K562 (cell line): Measurements from ENCODE around the gene ANKS1B. TPM values are rescaled to one million over a fixed set of nuclear protein-coding genes. Genes with fewer than 3 reads are reported as not detected.

Experiments
- ATAC-seq: fragments of 200-7000 bp; cut with Tn5 transposase; 3 replicates; pipeline ENCODE4 v1.9.1; 2020; ENCODE audit warnings: moderate library complexity
- BruUV-seq: library from RNA; stranded (reverse); fragments of 400-500 nt; replicated peaks from 2 replicates; lab custom pipeline; 2021; lab: Mats Ljungman, UMichigan
- CTCF ChIA-PET: fragments of 300-600 bp; formaldehyde crosslinking; extraction: SDS; loops from one replicate; lab custom pipeline; 2021; ENCODE audit warnings: low intra/inter-chr PET ratio; lab: Yijun Ruan, JAX
- POLR2A ChIA-PET: fragments of 300-600, 350-650 bp; sonication (Branson Sonifier 250); formaldehyde crosslinking; extraction: SDS; loops from one replicate; lab custom pipeline; 2021; ENCODE audit warnings: antibody characterized with exemption, inconsistent platforms; lab: Yijun Ruan, JAX
- DNase-seq, 4 experiments: peaks; one replicate each; pipeline versions ENCODE4 v3.0.0 to v3.0.0-alpha.2; 2011 to 2018; ENCODE audit warnings: low spot score in 3 of 4, mixed read lengths in 3 of 4; ENCODE audit errors: extremely low read depth in 1 of 4
- FAIRE-seq: peaks from 2 replicates; lab custom pipeline; 2011; peaks lifted over from hg19 to GRCh38; lab: Jason Lieb, UNC
- H2AFZ ChIP-seq: 2 replicates; pipeline ENCODE4 v1.6.0; 2011; ENCODE audit warnings: low read depth, low read length, control low read depth, inconsistent platforms
- H3K27ac ChIP-seq: fragments of 200-600 bp; 3 replicates; pipeline ENCODE4 v1.8.0; 2011; ENCODE audit warnings: low read depth, mild to moderate bottlenecking, control low read depth, inconsistent platforms, low read length, moderate library complexity, mixed read lengths; ENCODE audit errors: extremely low read depth
- H3K27me3 ChIP-seq, 2 experiments: fragments of 300-600 bp in 1 of 2; 2 replicates in 1 of 2; 3 replicates in 1 of 2; pipeline versions ENCODE4 v1.6.0 to v1.8.0; 2011; ENCODE audit warnings: inconsistent platforms in 2 of 2, low read length in 2 of 2, mild to moderate bottlenecking in 1 of 2, mixed read lengths in 1 of 2, moderate library complexity in 1 of 2; ENCODE audit not compliant: control insufficient read depth in 2 of 2, insufficient read depth in 2 of 2
- H3K36me3 ChIP-seq: fragments of 300-600 bp; 3 replicates; pipeline ENCODE4 v1.8.0; 2011; ENCODE audit warnings: mild to moderate bottlenecking, low read length, inconsistent platforms; ENCODE audit not compliant: control insufficient read depth, insufficient read depth
- H3K4me1 ChIP-seq, 2 experiments: fragments of 200-600 bp in 1 of 2; replicated peaks in 1 of 2; 2 replicates in 1 of 2; 3 replicates in 1 of 2; pipeline versions ENCODE4 v1.5.1 to v1.8.0; 2011; ENCODE audit warnings: inconsistent platforms in 2 of 2, low read length in 2 of 2, mild to moderate bottlenecking in 1 of 2, mixed read lengths in 1 of 2, moderate library complexity in 1 of 2; ENCODE audit not compliant: control insufficient read depth in 2 of 2, insufficient read depth in 2 of 2
- H3K4me2 ChIP-seq: 2 replicates; pipeline ENCODE4 v1.6.1; 2011; ENCODE audit warnings: low read length, control low read depth, inconsistent platforms, mixed read lengths; ENCODE audit not compliant: insufficient read depth
- H3K4me3 ChIP-seq: fragments of 200-600 bp; sonication (generic), shearing (Covaris generic); 2 replicates; pipeline ENCODE4 v1.5.1; 2016; ENCODE audit warnings: control low read depth, inconsistent platforms
- H3K79me2 ChIP-seq: fragments of 200-600 bp; 3 replicates; pipeline ENCODE4 v1.8.0; 2011; ENCODE audit warnings: low read length, inconsistent platforms; ENCODE audit not compliant: control insufficient read depth, insufficient read depth
- H3K9ac ChIP-seq, 2 experiments: 2 replicates each; pipeline versions ENCODE4 v1.6.0 to v1.6.1; 2011; ENCODE audit warnings: low read depth in 2 of 2, low read length in 2 of 2, control low read depth in 1 of 2, inconsistent platforms in 1 of 2, mild to moderate bottlenecking in 1 of 2, mixed read lengths in 1 of 2; ENCODE audit not compliant: insufficient read depth in 1 of 2
- H3K9me1 ChIP-seq: one replicate; pipeline ENCODE4 v1.6.0; 2011; ENCODE audit warnings: inconsistent platforms, mild to moderate bottlenecking, low read length, moderate library complexity; ENCODE audit not compliant: control insufficient read depth, insufficient read depth
- H3K9me3 ChIP-seq: replicated peaks from 2 replicates; pipeline ENCODE4 v1.5.1; 2011; ENCODE audit warnings: low read depth, low read length, inconsistent platforms; ENCODE audit not compliant: control insufficient read depth, insufficient read depth
- H4K20me1 ChIP-seq: replicated peaks from 2 replicates; pipeline ENCODE4 v1.6.1; 2011; ENCODE audit warnings: low read length, inconsistent platforms, mixed read lengths; ENCODE audit not compliant: control insufficient read depth, insufficient read depth
- FOXA1 ChIP-seq: fragments of 450-650 bp; IDR thresholded peaks from 2 replicates; pipeline ENCODE4 v1.6.1; 2016; ENCODE audit warnings: mild to moderate bottlenecking, borderline replicate concordance
- MAFG ChIP-seq: fragments of 450-650 bp; conservative IDR thresholded peaks from 2 replicates; pipeline ENCODE4 v1.6.1; 2016; ENCODE audit warnings: missing genetic modification characterization, missing compliant biosample characterization
- MTA3 ChIP-seq: fragments of 450-650 bp; formaldehyde crosslinking; IDR thresholded peaks from 2 replicates; pipeline ENCODE4 v1.6.1; 2017; ENCODE audit warnings: mild to moderate bottlenecking, borderline replicate concordance
- MXI1 ChIP-seq: IDR thresholded peaks from 2 replicates; pipeline ENCODE4 v1.6.1; 2011; ENCODE audit warnings: low read depth, mild to moderate bottlenecking, improper control_type of control experiment, low read length
- POLR2G ChIP-seq: fragments of 200-400 bp; formaldehyde crosslinking; IDR thresholded peaks from 2 replicates; pipeline ENCODE4 v1.6.1; 2017; ENCODE audit warnings: low read depth, mild to moderate bottlenecking, antibody characterized with exemption, low read length, moderate library complexity
- RBM39 ChIP-seq: fragments of 200-400 bp; formaldehyde crosslinking; optimal IDR thresholded peaks from 2 replicates; pipeline ENCODE3; 2018; ENCODE audit warnings: low read depth, low read length
- SRSF1 ChIP-seq: fragments of 200-400 bp; formaldehyde crosslinking; IDR thresholded peaks from 2 replicates; pipeline ENCODE4 v1.6.1; 2017; ENCODE audit warnings: mild to moderate bottlenecking, low read depth, low read length, moderate library complexity
- USF1 ChIP-seq: sonication (generic); formaldehyde crosslinking; IDR thresholded peaks from 2 replicates; pipeline ENCODE4 v1.9.0; 2022; ENCODE audit warnings: mild to moderate bottlenecking, missing genetic modification reagents
- ZNF431 ChIP-seq: sonication (generic); formaldehyde crosslinking; IDR thresholded peaks from 2 replicates; pipeline ENCODE4 v1.8.0; 2022; ENCODE audit warnings: mild to moderate bottlenecking, missing genetic modification reagents
- ZNF699 ChIP-seq: fragments of 250-450 bp; sonication (Bioruptor Pico); IDR thresholded peaks from 2 replicates; pipeline ENCODE4 v1.8.0; 2021; ENCODE audit warnings: mild to moderate bottlenecking, moderate library complexity; ENCODE audit not compliant: insufficient replicate concordance
- WGBS: fragments of 100-300 bp; shearing (Covaris generic); methylation state at CpG from one replicate; pipeline ENCODE4 v1.1.6; 2016; ENCODE audit warnings: low coverage, mixed read lengths; ENCODE audit not compliant: insufficient coverage; ENCODE audit errors: missing lambda C conversion rate; 5-methylcytosine and 5-hydroxymethylcytosine counted together
- in situ Hi-C: fragments of 300-500 bp; cut with MboI; formaldehyde crosslinking; loops from 4 replicates; pipeline ENCODE4 v1.15.0; 2018; ENCODE audit warnings: inconsistent platforms, mixed read lengths
- intact Hi-C: fragments of 100-400 bp; cut with micrococcal nuclease; formaldehyde crosslinking; loops from 2 replicates; pipeline ENCODE4 v1.14.2; 2022
- polyA plus RNA-seq, 8 experiments: library from polyadenylated mRNA; depleted of rRNA in 4 of 8; stranded (reverse) in 5 of 8; unstranded in 3 of 8; fragments of >200 nt; fragmentation: Nextera tagmentation in 2 of 8; fragmentation: Illumina TruSeq in 1 of 8; extraction: Ambion mirVana in 2 of 8; extraction: Trizol in 1 of 8; gene quantifications; 2 replicates each; pipeline versions ENCODE4 v1.2.1 to v1.2.3, GENCODE V29; 2011 to 2014; ENCODE audit warnings: inconsistent platforms in 1 of 8, missing spikeins in 1 of 8
- total RNA-seq, 7 experiments: library from RNA; depleted of rRNA in 6 of 7; stranded (reverse); fragments of >200 nt in 6 of 7; fragmentation: Illumina TruSeq in 2 of 7; extraction: Trizol in 2 of 7; gene quantifications; 2 replicates each; pipeline versions ENCODE4 v1.2.1 to v1.2.3, GENCODE V29; 2011 to 2021; ENCODE audit warnings: low replicate concordance in 1 of 7
- TF ChIP-seq, protein P1 (sequence below): sonication (generic); formaldehyde crosslinking; IDR thresholded peaks from 2 replicates; pipeline ENCODE4 v1.8.0; 2023; ENCODE audit warnings: mild to moderate bottlenecking, missing genetic modification reagents
- TF ChIP-seq, protein P2 (sequence below): fragments of 250-450 bp; sonication (Bioruptor Pico); IDR thresholded peaks from 2 replicates; pipeline ENCODE4 v1.4.0; 2020; ENCODE audit warnings: mild to moderate bottlenecking

Gene ANKS1B
- total and polyA plus RNA-seq, 9 of the 15 experiments (the other 6 are each of a cell fraction or from before 2014, with no cell fraction given) = 0.04 to 0.47 (median 0.28) TPM; not detected in 4

DNA sequence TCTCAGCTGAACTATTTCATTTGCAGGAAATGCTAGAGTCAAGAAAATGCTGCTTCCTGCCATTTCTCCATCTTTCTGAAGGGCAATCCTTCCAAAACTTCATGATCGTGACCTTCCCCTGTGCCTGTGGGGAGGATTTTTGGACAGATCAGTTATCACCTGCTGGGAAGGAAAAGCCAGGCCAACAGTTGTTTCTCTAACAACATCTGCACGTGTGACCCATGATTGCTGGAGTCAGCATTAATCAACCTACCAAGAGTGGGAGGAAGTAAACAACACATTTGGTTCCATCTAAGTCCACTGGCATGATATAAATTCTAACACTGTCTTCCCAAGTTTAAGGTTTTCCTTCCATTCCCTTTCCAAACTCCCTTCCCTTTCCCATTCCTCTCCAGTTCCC is 1167.0 kb downstream of the ANKS1B start:
- no peaks in the 10 kb centered on the region for H3K9me3 ChIP-seq
- DNase-seq = no peak
- no peak overlapping the region for H2AFZ ChIP-seq
- 0% methylated on average over 2 of the region's 2 CpGs for WGBS
- CTCF ChIA-PET = no interaction called here
- H3K27me3 ChIP-seq = peaks cover 0 to 5% of the 10 kb centered on the region in 2 experiments; a peak in 2 of 5 replicates
- in situ Hi-C loops = no loop called here
- intact Hi-C loops = no loop called here
- BruUV-seq = no TSS peak
- no peak overlapping the region for H3K4me3 ChIP-seq
- TF ChIP-seq ZNF699 (no peak), MAFG (tag) (0 out of 2 replicates have a peak, but pooled peaks have one; percentile 24)
- TF ChIP-seq, all 486 proteins: peak for 1
- Histone ChIP-seq H3K4me1 (no peaks in the 10 kb centered on the region), H3K27ac (no peak overlapping the region), H4K20me1 (no peaks in the 10 kb centered on the region), H3K4me2 (no peak overlapping the region), H3K9me1 (no peaks in the 10 kb centered on the region), H3K79me2 (no peaks in the 10 kb centered on the region), H3K36me3 (no peaks in the 10 kb centered on the region), H3K9ac (no peak overlapping the region)
- POLR2A ChIA-PET = interaction anchor here (0.7 kb wide), 1 partner anchor 342 kb away, joined by 3 read pairs; no protein-coding TSS in a partner anchor
- FAIRE-seq = no peak
- no peak for ATAC-seq

GRCh38 chr12:98816720-98817119 is 1168.0 kb downstream of the ANKS1B start:
- Histone ChIP-seq H3K27me3 (peaks cover 0 to 5% of the 10 kb centered on the region in 2 experiments; a peak in 2 of 5 replicates), H3K9ac (no peak overlapping the region), H3K79me2 (no peaks in the 10 kb centered on the region), H3K4me3 (no peak overlapping the region), H3K27ac (no peak overlapping the region), H3K9me3 (no peaks in the 10 kb centered on the region), H3K4me2 (no peak overlapping the region), H3K36me3 (no peaks in the 10 kb centered on the region), H4K20me1 (no peaks in the 10 kb centered on the region), H2AFZ (no peak overlapping the region), H3K4me1 (no peaks in the 10 kb centered on the region), H3K9me1 (no peaks in the 10 kb centered on the region)
- DNase-seq (no peak), FAIRE-seq (no peak), ATAC-seq (no peak)
- intact Hi-C loops = no loop called here
- no peak for TF ChIP-seq MXI1
- TF ChIP-seq USF1 (CRISPR knock-in tag) = no peak
- no peak for TF ChIP-seq RBM39
- TF ChIP-seq, protein P1, sequence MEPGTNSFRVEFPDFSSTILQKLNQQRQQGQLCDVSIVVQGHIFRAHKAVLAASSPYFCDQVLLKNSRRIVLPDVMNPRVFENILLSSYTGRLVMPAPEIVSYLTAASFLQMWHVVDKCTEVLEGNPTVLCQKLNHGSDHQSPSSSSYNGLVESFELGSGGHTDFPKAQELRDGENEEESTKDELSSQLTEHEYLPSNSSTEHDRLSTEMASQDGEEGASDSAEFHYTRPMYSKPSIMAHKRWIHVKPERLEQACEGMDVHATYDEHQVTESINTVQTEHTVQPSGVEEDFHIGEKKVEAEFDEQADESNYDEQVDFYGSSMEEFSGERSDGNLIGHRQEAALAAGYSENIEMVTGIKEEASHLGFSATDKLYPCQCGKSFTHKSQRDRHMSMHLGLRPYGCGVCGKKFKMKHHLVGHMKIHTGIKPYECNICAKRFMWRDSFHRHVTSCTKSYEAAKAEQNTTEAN (CRISPR knock-in tag) = no peak
- TF ChIP-seq, protein P2, sequence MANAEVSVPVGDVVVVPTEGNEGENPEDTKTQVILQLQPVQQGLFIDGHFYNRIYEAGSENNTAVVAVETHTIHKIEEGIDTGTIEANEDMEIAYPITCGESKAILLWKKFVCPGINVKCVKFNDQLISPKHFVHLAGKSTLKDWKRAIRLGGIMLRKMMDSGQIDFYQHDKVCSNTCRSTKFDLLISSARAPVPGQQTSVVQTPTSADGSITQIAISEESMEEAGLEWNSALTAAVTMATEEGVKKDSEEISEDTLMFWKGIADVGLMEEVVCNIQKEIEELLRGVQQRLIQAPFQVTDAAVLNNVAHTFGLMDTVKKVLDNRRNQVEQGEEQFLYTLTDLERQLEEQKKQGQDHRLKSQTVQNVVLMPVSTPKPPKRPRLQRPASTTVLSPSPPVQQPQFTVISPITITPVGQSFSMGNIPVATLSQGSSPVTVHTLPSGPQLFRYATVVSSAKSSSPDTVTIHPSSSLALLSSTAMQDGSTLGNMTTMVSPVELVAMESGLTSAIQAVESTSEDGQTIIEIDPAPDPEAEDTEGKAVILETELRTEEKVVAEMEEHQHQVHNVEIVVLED (CRISPR knock-in tag) = no peak
- TF ChIP-seq POLR2G = no peak
- no peak for TF ChIP-seq SRSF1
- TF ChIP-seq ZNF431 = no peak
- TF ChIP-seq FOXA1 = no peak
- no peak for TF ChIP-seq MTA3
- in situ Hi-C loops = no loop called here
- BruUV-seq = no TSS peak
- WGBS = 0% methylated on average over 4 of the region's 4 CpGs
- POLR2A ChIA-PET = no interaction called here
- CTCF ChIA-PET = no interaction called here
